H9 (cell line): Measurements from ENCODE around the gene TMEM213. TPM values are rescaled to one million over a fixed set of nuclear protein-coding genes. Genes with fewer than 3 reads are reported as not detected.

Experiments used
- DNase-seq: peaks from one replicate; pipeline ENCODE4 v3.0.0-alpha.2; 2017
- H2AFZ ChIP-seq: one replicate; pipeline ENCODE4 v1.6.1; 2013; ENCODE audit warnings: mild to moderate bottlenecking, low read length, control low read depth, moderate library complexity
- H2AK5ac ChIP-seq: 2 replicates; pipeline ENCODE4 v1.6.1; 2013; ENCODE audit warnings: low read length, control low read depth, mixed read lengths; ENCODE audit not compliant: insufficient read length
- H2BK120ac ChIP-seq: one replicate; pipeline ENCODE4 v1.6.1; 2013; ENCODE audit warnings: low read depth, mild to moderate bottlenecking, low read length, control low read depth, inconsistent platforms; ENCODE audit not compliant: poor library complexity, severe bottlenecking
- H2BK12ac ChIP-seq: 2 replicates; pipeline ENCODE4 v1.6.1; 2013; ENCODE audit warnings: low read length, control low read depth, mixed read lengths, low read depth; ENCODE audit not compliant: insufficient read length
- H2BK15ac ChIP-seq: 2 replicates; pipeline ENCODE4 v1.6.1; 2013; ENCODE audit warnings: low read depth, low read length, control low read depth
- H2BK20ac ChIP-seq: one replicate; pipeline ENCODE4 v1.6.1; 2013; ENCODE audit warnings: low read depth, mild to moderate bottlenecking, low read length, control low read depth, inconsistent platforms; ENCODE audit not compliant: poor library complexity, severe bottlenecking
- H2BK5ac ChIP-seq: 2 replicates; pipeline ENCODE4 v1.6.1; 2013; ENCODE audit warnings: low read length, control low read depth, mixed read lengths; ENCODE audit not compliant: insufficient read length
- H3K14ac ChIP-seq: 2 replicates; pipeline ENCODE4 v1.6.1; 2013; ENCODE audit warnings: low read length, control low read depth; ENCODE audit not compliant: insufficient read depth
- H3K18ac ChIP-seq: 2 replicates; pipeline ENCODE4 v1.6.1; 2013; ENCODE audit warnings: low read depth, mild to moderate bottlenecking, mixed read lengths, low read length, control low read depth; ENCODE audit not compliant: insufficient read length
- H3K23ac ChIP-seq: 2 replicates; pipeline ENCODE4 v1.6.1; 2013; ENCODE audit warnings: low read length, control low read depth, mixed read lengths, low read depth; ENCODE audit not compliant: insufficient read length
- H3K23me2 ChIP-seq: 2 replicates; pipeline ENCODE4 v1.6.1; 2013; ENCODE audit warnings: low read depth, mild to moderate bottlenecking, mixed read lengths, low read length, control low read depth; ENCODE audit not compliant: insufficient read length, poor library complexity, severe bottlenecking
- H3K27ac ChIP-seq: 2 replicates; pipeline ENCODE4 v1.5.1; 2013; ENCODE audit warnings: low read length, control low read depth, mixed read lengths, low read depth; ENCODE audit not compliant: insufficient read length
- H3K27me3 ChIP-seq: 2 replicates; pipeline ENCODE4 v1.6.1; 2013; ENCODE audit warnings: low read length, control low read depth, inconsistent platforms; ENCODE audit not compliant: insufficient read depth
- H3K4ac ChIP-seq: 2 replicates; pipeline ENCODE4 v1.6.1; 2013; ENCODE audit warnings: low read depth, mild to moderate bottlenecking, control low read depth, inconsistent platforms, low read length, moderate library complexity
- H3K4me1 ChIP-seq: 2 replicates; pipeline ENCODE4 v1.6.1; 2013; ENCODE audit warnings: low read length, control low read depth, inconsistent platforms; ENCODE audit not compliant: insufficient read depth
- H3K4me2 ChIP-seq: 2 replicates; pipeline ENCODE4 v1.6.1; 2013; ENCODE audit warnings: low read length, control low read depth, mixed read lengths; ENCODE audit not compliant: insufficient read length, insufficient read depth
- H3K56ac ChIP-seq: 2 replicates; pipeline ENCODE4 v1.6.1; 2013; ENCODE audit warnings: low read depth, mild to moderate bottlenecking, mixed read lengths, low read length, control low read depth; ENCODE audit not compliant: insufficient read length
- H3K79me1 ChIP-seq: 2 replicates; pipeline ENCODE4 v1.6.1; 2013; ENCODE audit warnings: low read depth, mild to moderate bottlenecking, moderate library complexity, low read length, control low read depth, inconsistent platforms; ENCODE audit not compliant: insufficient read depth, poor library complexity, severe bottlenecking
- H3K79me2 ChIP-seq: 2 replicates; pipeline ENCODE4 v1.6.1; 2013; ENCODE audit warnings: low read length, control low read depth, inconsistent platforms; ENCODE audit not compliant: insufficient read depth
- H3K9ac ChIP-seq: 2 replicates; pipeline ENCODE4 v1.6.1; 2013; ENCODE audit warnings: low read length, control low read depth, mixed read lengths; ENCODE audit not compliant: insufficient read length; ENCODE audit errors: extremely low read depth
- H3K9me3 ChIP-seq: one replicate; pipeline ENCODE4 v1.6.1; 2013; ENCODE audit warnings: low read depth, low read length, inconsistent platforms; ENCODE audit not compliant: control insufficient read depth
- H3T11ph ChIP-seq: one replicate; pipeline ENCODE4 v1.6.1; 2013; ENCODE audit warnings: mild to moderate bottlenecking, low read length, control low read depth, inconsistent platforms
- H4K20me1 ChIP-seq: one replicate; pipeline ENCODE4 v1.6.1; 2013; ENCODE audit not compliant: control insufficient read depth, insufficient read length, insufficient read depth
- H4K5ac ChIP-seq: 2 replicates; pipeline ENCODE4 v1.6.1; 2013; ENCODE audit warnings: low read depth, mild to moderate bottlenecking, mixed read lengths, low read length, control low read depth; ENCODE audit not compliant: insufficient read length
- H4K8ac ChIP-seq: replicated peaks from 2 replicates; pipeline ENCODE4 v1.6.1; 2013; ENCODE audit warnings: low read length, control low read depth, mixed read lengths, low read depth; ENCODE audit not compliant: insufficient read length
- H4K91ac ChIP-seq: 2 replicates; pipeline ENCODE4 v1.6.1; 2013; ENCODE audit warnings: low read depth, mild to moderate bottlenecking, moderate library complexity, mixed read lengths, low read length, control low read depth; ENCODE audit not compliant: insufficient read length
- H3K27ac Mint-ChIP-seq, 3 experiments: 2 replicates in 2 of 3; 3 replicates in 1 of 3; pipeline ENCODE4 v1.8.0; 2020 to 2021; ENCODE audit warnings: mixed read lengths in 3 of 3, mild to moderate bottlenecking in 1 of 3, moderate library complexity in 1 of 3
- H3K27me3 Mint-ChIP-seq: 2 replicates; pipeline ENCODE4 v1.8.0; 2021; ENCODE audit warnings: low read depth, mild to moderate bottlenecking, moderate library complexity, mixed read lengths
- H3K36me3 Mint-ChIP-seq, 3 experiments: 2 replicates in 2 of 3; 3 replicates in 1 of 3; pipeline ENCODE4 v1.8.0; 2020 to 2021; ENCODE audit warnings: low read depth in 3 of 3, mixed read lengths in 3 of 3; ENCODE audit not compliant: insufficient read depth in 1 of 3
- H3K4me1 Mint-ChIP-seq, 2 experiments: 2 replicates each; pipeline ENCODE4 v1.8.0; 2020; ENCODE audit warnings: mixed read lengths in 2 of 2
- H3K4me3 Mint-ChIP-seq, 2 experiments: 2 replicates in 1 of 2; 3 replicates in 1 of 2; pipeline ENCODE4 v1.8.0; 2020 to 2021; ENCODE audit warnings: mild to moderate bottlenecking in 2 of 2, mixed read lengths in 2 of 2, moderate library complexity in 1 of 2
- H3K9me3 Mint-ChIP-seq, 2 experiments: 2 replicates in 1 of 2; 3 replicates in 1 of 2; pipeline ENCODE4 v1.8.0; 2020; ENCODE audit warnings: mild to moderate bottlenecking in 2 of 2, mixed read lengths in 2 of 2, moderate library complexity in 1 of 2
- CTCF ChIP-seq: fragments of 200-600 bp; sonication (generic); conservative IDR thresholded peaks from 3 replicates; pipeline ENCODE4 v1.8.0; 2021; ENCODE audit warnings: antibody characterized with exemption, mild to moderate bottlenecking
- WGBS: extraction: QIAGEN DNeasy Blood & Tissue Kit; methylation state at CpG from one replicate; pipeline ENCODE4 v1.1.7; 2013; ENCODE audit warnings: missing lambda C conversion rate, low lambda C conversion rate, mixed read lengths; ENCODE audit not compliant: insufficient read length; ENCODE audit errors: extremely low coverage; 5-methylcytosine and 5-hydroxymethylcytosine counted together
- total RNA-seq: library from RNA; stranded (reverse); gene quantifications from 2 replicates; pipeline ENCODE4 v1.2.1, GENCODE V29; 2021

Gene TMEM213
- total RNA-seq, 1 experiment from 2014 or later, result 0.22 TPM

- H3K23me2 ChIP-seq, result no peaks in the 10 kb centered on the region
- no peaks in the 10 kb centered on the region; the same call in 1 of the 2 replicates for H3K27me3 Mint-ChIP-seq
- no peaks in the 10 kb centered on the region for H3K79me1 ChIP-seq
- H3K4me3 Mint-ChIP-seq, result no peak overlapping the region
- H3K9me3 Mint-ChIP-seq, result no peaks in the 10 kb centered on the region
- H3K4me1 ChIP-seq, result no peaks in the 10 kb centered on the region
- no peaks in the 10 kb centered on the region for H3K79me2 ChIP-seq
- H2AFZ ChIP-seq, result no peak overlapping the region
- no peak overlapping the region for H2BK120ac ChIP-seq
- no peak overlapping the region for H3K4ac ChIP-seq
- H4K5ac ChIP-seq, result no peak overlapping the region
- H2AK5ac ChIP-seq, result no peak overlapping the region
- no peak overlapping the region for H4K8ac ChIP-seq
- H3K56ac ChIP-seq, result no peak overlapping the region
- no peak overlapping the region for H2BK12ac ChIP-seq
- H3T11ph ChIP-seq, result no peak overlapping the region
- no peak overlapping the region for H3K23ac ChIP-seq
- no peak overlapping the region for H2BK15ac ChIP-seq
- no peaks in the 10 kb centered on the region for H3K36me3 Mint-ChIP-seq
- H3K14ac ChIP-seq, result no peak overlapping the region
- H4K20me1 ChIP-seq, result no peaks in the 10 kb centered on the region
- H3K27ac ChIP-seq, result no peak overlapping the region
- no peaks in the 10 kb centered on the region for H3K27me3 ChIP-seq
- H3K9ac ChIP-seq, result no peak overlapping the region
- H3K18ac ChIP-seq, result no peak overlapping the region
- no peak overlapping the region for H3K27ac Mint-ChIP-seq
- H3K4me2 ChIP-seq, result no peak overlapping the region
- H3K9me3 ChIP-seq, result no peaks in the 10 kb centered on the region
- H3K4me1 Mint-ChIP-seq, result peaks cover 21 to 26% of the 10 kb centered on the region in 2 experiments
- no CpG with 5 or more reads among the region's 6 CpGs for WGBS
- H2BK20ac ChIP-seq, result no peak overlapping the region
- no peak overlapping the region for H2BK5ac ChIP-seq
- no peak for DNase-seq
- no peak for TF ChIP-seq CTCF
- no peak overlapping the region for H4K91ac ChIP-seq
Measured at GRCh38 chr7:138748666-138749065, 49.1 kb upstream of the TMEM213 start.
